Activated CD4-positive, alpha-beta memory T cell treated with anti-CD3 and anti-CD28 coated beads for 36 hours (primary cell): ENCODE measurements around the gene NFIB. TPM values are rescaled to one million over a fixed set of nuclear protein-coding genes. Genes with fewer than 3 reads are reported as not detected.

Experiments used
- CTCF ChIA-PET: fragments of 350-600 bp; sonication (Branson Sonifier 250); formaldehyde crosslinking; loops from one replicate; lab custom pipeline; 2021; ENCODE audit warnings: antibody characterized with exemption, inconsistent platforms; lab: Charles Lee
- POLR2A ChIA-PET: fragments of 350-600 bp; sonication (Branson Sonifier 250); formaldehyde crosslinking; loops from one replicate; lab custom pipeline; 2021; ENCODE audit warnings: antibody characterized with exemption; lab: Charles Lee
- DNase-seq: peaks from one replicate; pipeline ENCODE4 v3.0.0-alpha.2; 2020
- H3K27ac Mint-ChIP-seq: one replicate; pipeline ENCODE4 v1.8.0; 2021; ENCODE audit warnings: mixed read lengths
- H3K27me3 Mint-ChIP-seq: one replicate; pipeline ENCODE4 v1.8.0; 2021; ENCODE audit warnings: mixed read lengths
- H3K36me3 Mint-ChIP-seq: one replicate; pipeline ENCODE4 v1.8.0; 2021; ENCODE audit warnings: mixed read lengths
- H3K4me1 Mint-ChIP-seq: one replicate; pipeline ENCODE4 v1.8.0; 2021; ENCODE audit warnings: low read depth, mixed read lengths
- H3K4me3 Mint-ChIP-seq: one replicate; pipeline ENCODE4 v1.8.0; 2021; ENCODE audit warnings: mild to moderate bottlenecking, mixed read lengths
- H3K9me3 Mint-ChIP-seq: one replicate; pipeline ENCODE4 v1.8.0; 2021; ENCODE audit warnings: mixed read lengths
- intact Hi-C: fragments of 100-400 bp; cut with micrococcal nuclease; formaldehyde crosslinking; loops from one replicate; pipeline ENCODE4 v1.15.1; 2023
- total RNA-seq, 2 experiments: library from RNA; stranded (reverse); gene quantifications; one replicate each; pipeline ENCODE4 v1.2.3, GENCODE V29; 2021

NFIB gene
- total RNA-seq, 2 experiments from 2014 or later: not detected

- no peak overlapping the region for H3K4me3 Mint-ChIP-seq
- POLR2A ChIA-PET: no interaction called here
- intact Hi-C loops: no loop called here
- DNase-seq: no peak
- CTCF ChIA-PET: no interaction called here
- no peaks in the 10 kb centered on the region for H3K9me3 Mint-ChIP-seq
- H3K27me3 Mint-ChIP-seq: no peaks in the 10 kb centered on the region
- H3K27ac Mint-ChIP-seq: no peak overlapping the region
- no peaks in the 10 kb centered on the region for H3K36me3 Mint-ChIP-seq
- H3K4me1 Mint-ChIP-seq: no peaks in the 10 kb centered on the region
These were observed 145.6 kb downstream of the NFIB start for GRCh38 chr9:14168381-14168780.

- no peak overlapping the region for H3K4me3 Mint-ChIP-seq
- H3K36me3 Mint-ChIP-seq: no peaks in the 10 kb centered on the region
- no peaks in the 10 kb centered on the region for H3K4me1 Mint-ChIP-seq
- no peak overlapping the region for H3K27ac Mint-ChIP-seq
- ChIA-PET POLR2A (no interaction called here), CTCF (no interaction called here)
- no peak for DNase-seq
- intact Hi-C loops: no loop called here
- no peaks in the 10 kb centered on the region for H3K27me3 Mint-ChIP-seq
- no peaks in the 10 kb centered on the region for H3K9me3 Mint-ChIP-seq
These were observed 148.4 kb downstream of the NFIB start for GRCh38 chr9:14165376-14166035.

DNA sequence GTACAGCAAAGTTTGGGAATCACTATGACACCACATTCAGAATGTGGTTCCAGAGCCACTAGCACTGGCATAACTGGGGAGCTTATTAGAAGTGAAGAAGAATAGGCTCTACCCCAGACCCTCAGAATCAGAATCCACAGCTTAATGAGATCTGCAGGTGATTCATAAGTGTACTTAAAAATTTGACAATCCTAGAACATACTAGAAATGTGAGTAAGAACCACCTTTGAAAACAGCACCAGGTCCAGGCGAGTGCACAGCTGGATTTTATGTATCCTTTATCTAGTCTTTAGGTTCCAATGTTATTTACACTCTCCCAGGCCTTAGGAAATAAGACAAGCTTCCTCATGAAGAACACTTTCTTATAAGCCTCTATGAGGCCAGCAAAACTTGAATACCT lies 149.0 kb downstream of the NFIB start:
- Mint-ChIP-seq H3K36me3 (no peaks in the 10 kb centered on the region), H3K4me3 (no peak overlapping the region), H3K27me3 (no peaks in the 10 kb centered on the region), H3K4me1 (no peaks in the 10 kb centered on the region), H3K27ac (no peak overlapping the region), H3K9me3 (no peaks in the 10 kb centered on the region)
- ChIA-PET POLR2A (no interaction called here), CTCF (no interaction called here)
- intact Hi-C loops: no loop called here
- DNase-seq: no peak

GRCh38 chr9:14159440-14160216 lies 154.3 kb downstream of the NFIB start:
- no peaks in the 10 kb centered on the region for H3K36me3 Mint-ChIP-seq
- intact Hi-C loops: no loop called here
- peaks cover 4% of the 10 kb centered on the region for H3K27me3 Mint-ChIP-seq
- CTCF ChIA-PET: no interaction called here
- no peak overlapping the region for H3K4me3 Mint-ChIP-seq
- H3K9me3 Mint-ChIP-seq: no peaks in the 10 kb centered on the region
- no peak for DNase-seq
- H3K4me1 Mint-ChIP-seq: peaks cover 6% of the 10 kb centered on the region
- no peak overlapping the region for H3K27ac Mint-ChIP-seq
- POLR2A ChIA-PET: no interaction called here

- peaks cover 6% of the 10 kb centered on the region for H3K4me1 Mint-ChIP-seq
- H3K27me3 Mint-ChIP-seq: peaks cover 4% of the 10 kb centered on the region
- ChIA-PET POLR2A (no interaction called here), CTCF (no interaction called here)
- no peak overlapping the region for H3K4me3 Mint-ChIP-seq
- intact Hi-C loops: no loop called here
- no peak for DNase-seq
- H3K36me3 Mint-ChIP-seq: no peaks in the 10 kb centered on the region
- no peak overlapping the region for H3K27ac Mint-ChIP-seq
- no peaks in the 10 kb centered on the region for H3K9me3 Mint-ChIP-seq
These were observed 155.0 kb downstream of the NFIB start for GRCh38 chr9:14158916-14159315.

- Mint-ChIP-seq H3K9me3 (no peaks in the 10 kb centered on the region), H3K4me1 (peaks cover 6% of the 10 kb centered on the region), H3K27ac (no peak overlapping the region), H3K4me3 (no peak overlapping the region), H3K36me3 (no peaks in the 10 kb centered on the region), H3K27me3 (peaks cover 4% of the 10 kb centered on the region)
- ChIA-PET CTCF (no interaction called here), POLR2A (no interaction called here)
- no peak for DNase-seq
- intact Hi-C loops: no loop called here
These were observed 155.7 kb downstream of the NFIB start for GRCh38 chr9:14158136-14158813.

DNA sequence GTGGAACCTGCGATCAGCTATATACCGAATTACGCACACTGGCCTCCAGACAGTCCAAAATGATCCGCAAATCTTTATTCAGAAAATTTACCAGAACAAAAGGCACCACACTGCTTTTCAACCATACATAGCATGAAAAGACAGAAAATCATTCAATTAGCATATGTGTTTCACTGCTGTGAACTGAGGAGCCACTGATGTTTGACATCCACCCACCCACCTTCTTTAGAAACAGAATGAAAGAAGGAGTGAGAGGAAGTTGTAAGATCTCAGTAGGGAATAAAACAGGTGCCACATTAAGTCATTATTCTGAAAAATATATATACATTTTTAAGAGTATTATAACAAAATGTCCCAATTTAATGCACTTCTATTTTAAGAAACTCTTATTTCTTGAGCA lies 156.8 kb downstream of the NFIB start:
- Mint-ChIP-seq H3K4me1 (peaks cover 6% of the 10 kb centered on the region), H3K27ac (no peak overlapping the region), H3K4me3 (no peak overlapping the region), H3K36me3 (no peaks in the 10 kb centered on the region), H3K9me3 (no peaks in the 10 kb centered on the region), H3K27me3 (peaks cover 4% of the 10 kb centered on the region)
- DNase-seq: no peak
- CTCF ChIA-PET: no interaction called here
- POLR2A ChIA-PET: no interaction called here
- intact Hi-C loops: no loop called here

DNA sequence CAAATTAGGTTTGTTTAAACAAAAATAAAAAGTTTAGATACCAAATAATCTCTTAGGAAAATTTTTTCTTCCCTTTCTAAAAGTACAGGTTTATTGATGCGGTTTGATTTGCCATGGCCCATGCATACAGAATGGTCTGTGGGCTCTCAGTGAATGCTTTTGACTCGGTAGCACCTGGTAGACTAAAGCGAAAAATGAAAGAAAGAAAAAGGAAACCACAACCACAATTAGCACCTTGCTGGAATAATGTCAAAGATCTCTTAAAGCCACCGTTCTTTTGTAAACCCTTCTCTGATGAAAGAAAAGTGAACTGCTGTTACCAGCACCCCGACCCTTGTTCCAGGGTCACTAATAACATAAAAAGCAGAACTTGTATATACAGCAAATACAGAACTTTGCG lies 157.9 kb downstream of the NFIB start:
- ChIA-PET POLR2A (no interaction called here), CTCF (no interaction called here)
- Mint-ChIP-seq H3K4me1 (peaks cover 6% of the 10 kb centered on the region), H3K36me3 (no peaks in the 10 kb centered on the region), H3K4me3 (no peak overlapping the region), H3K27ac (no peak overlapping the region), H3K27me3 (peaks cover 4% of the 10 kb centered on the region), H3K9me3 (no peaks in the 10 kb centered on the region)
- no peak for DNase-seq
- intact Hi-C loops: no loop called here

DNA sequence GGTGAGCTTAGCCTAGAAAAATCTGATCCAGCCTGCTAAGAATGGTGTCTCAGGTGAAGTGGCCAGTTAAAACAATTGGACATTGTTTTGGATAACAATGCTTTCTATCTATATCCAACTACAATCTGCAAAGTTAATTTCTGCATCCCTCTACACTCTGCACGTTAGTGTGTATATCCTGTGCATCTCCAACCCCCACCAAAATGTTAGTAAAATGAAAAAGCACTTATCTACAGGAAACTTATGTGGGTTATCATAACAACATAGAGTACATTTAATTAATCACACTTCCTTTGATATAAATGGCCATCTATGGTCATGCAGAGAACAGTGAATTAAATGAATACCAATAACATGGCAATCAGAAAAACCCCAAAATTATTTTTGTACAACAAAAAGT lies 158.7 kb downstream of the NFIB start:
- intact Hi-C loops: no loop called here
- H3K36me3 Mint-ChIP-seq: no peaks in the 10 kb centered on the region
- no peak overlapping the region for H3K27ac Mint-ChIP-seq
- no peak overlapping the region for H3K4me3 Mint-ChIP-seq
- CTCF ChIA-PET: no interaction called here
- POLR2A ChIA-PET: no interaction called here
- H3K4me1 Mint-ChIP-seq: peaks cover 6% of the 10 kb centered on the region
- no peaks in the 10 kb centered on the region for H3K9me3 Mint-ChIP-seq
- no peak for DNase-seq
- H3K27me3 Mint-ChIP-seq: peaks cover 4% of the 10 kb centered on the region

GRCh38 chr9:14153310-14153720 lies 160.6 kb downstream of the NFIB start:
- peaks cover 6% of the 10 kb centered on the region for H3K4me1 Mint-ChIP-seq
- no peaks in the 10 kb centered on the region for H3K9me3 Mint-ChIP-seq
- no peak for DNase-seq
- intact Hi-C loops: no loop called here
- no peaks in the 10 kb centered on the region for H3K36me3 Mint-ChIP-seq
- ChIA-PET CTCF (no interaction called here), POLR2A (no interaction called here)
- no peak overlapping the region for H3K4me3 Mint-ChIP-seq
- H3K27ac Mint-ChIP-seq: no peak overlapping the region
- H3K27me3 Mint-ChIP-seq: peaks cover 2% of the 10 kb centered on the region

DNA sequence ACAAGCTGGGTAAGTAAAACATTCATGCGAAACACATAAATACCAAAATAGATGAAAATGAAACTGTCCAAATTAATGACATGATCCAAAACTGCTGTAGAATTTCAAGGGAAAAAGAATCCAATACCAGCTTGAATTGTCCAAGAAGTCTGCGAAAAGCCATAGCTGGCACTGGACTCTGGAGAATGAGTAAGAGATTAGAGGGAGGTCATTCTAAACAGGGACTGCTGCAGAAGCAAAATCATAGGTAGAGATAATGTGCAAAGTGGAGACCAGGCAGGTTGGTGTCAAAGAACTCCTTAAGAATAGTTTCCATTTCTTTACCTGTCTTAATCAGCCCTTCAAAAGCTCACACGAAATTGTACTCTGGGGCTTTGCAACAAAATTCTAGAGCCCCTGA lies 162.5 kb downstream of the NFIB start:
- ChIA-PET POLR2A (no interaction called here), CTCF (interaction anchor here (0.7 to 1.3 kb wide), 2 partner anchors 49 to 202 kb away, joined by 3 to 4 read pairs; no protein-coding TSS in a partner anchor)
- Mint-ChIP-seq H3K9me3 (no peaks in the 10 kb centered on the region), H3K4me3 (no peak overlapping the region), H3K4me1 (peaks cover 5% of the 10 kb centered on the region), H3K27ac (no peak overlapping the region), H3K27me3 (no peaks in the 10 kb centered on the region), H3K36me3 (no peaks in the 10 kb centered on the region)
- intact Hi-C loops: no loop called here
- DNase-seq: no peak

GRCh38 chr9:14148501-14149103 lies 165.3 kb downstream of the NFIB start:
- no peaks in the 10 kb centered on the region for H3K9me3 Mint-ChIP-seq
- ChIA-PET CTCF (no interaction called here), POLR2A (no interaction called here)
- no peak overlapping the region for H3K27ac Mint-ChIP-seq
- no peak overlapping the region for H3K4me3 Mint-ChIP-seq
- DNase-seq: no peak
- H3K4me1 Mint-ChIP-seq: no peaks in the 10 kb centered on the region
- no peaks in the 10 kb centered on the region for H3K36me3 Mint-ChIP-seq
- intact Hi-C loops: no loop called here
- no peaks in the 10 kb centered on the region for H3K27me3 Mint-ChIP-seq
